ENCODE measurements around the gene CENPP.

The CENPP gene

GRCh38 chr9:92640398-92641091 is 314.8 kb downstream of the CENPP start:
- H3K9ac ChIP-seq (ENCODE audit: low read length) = no peak overlapping the region
- H3K4me1 ChIP-seq (ENCODE audit: insufficient read depth, low read length, severe bottlenecking) = no peaks in the 10 kb centered on the region
- no peaks in the 10 kb centered on the region for H3K27me3 ChIP-seq (ENCODE audit: insufficient read depth, low read length)
- no peaks in the 10 kb centered on the region for H3F3A ChIP-seq (ENCODE audit: insufficient read depth, low read length)
- H3K27ac ChIP-seq (ENCODE audit: low read depth, low read length, poor library complexity, severe bottlenecking) = no peak overlapping the region
- peaks cover 94% of the 10 kb centered on the region for H3K36me3 ChIP-seq (ENCODE audit: insufficient read depth, low read length)
- no peak overlapping the region for H3K4me3 ChIP-seq (ENCODE audit: low read depth, low read length, poor library complexity, severe bottlenecking)
- no peaks in the 10 kb centered on the region for H3K9me3 ChIP-seq (ENCODE audit: low read length)
- H2AFZ ChIP-seq (ENCODE audit: low read length) = no peak overlapping the region
- TF ChIP-seq CTCF (IDR thresholded peaks at IDR 0.05; ENCODE audit: low read length) = no peak
- no peak for TF ChIP-seq EZH2 (IDR thresholded peaks at IDR 0.05; ENCODE audit: borderline replicate concordance, low read length)
- no peak overlapping the region for H3K4me2 ChIP-seq (ENCODE audit: low read length)
- H4K20me1 ChIP-seq (ENCODE audit: insufficient read depth, low read length) = no peaks in the 10 kb centered on the region
- no peaks in the 10 kb centered on the region for H3K79me2 ChIP-seq (ENCODE audit: insufficient read depth, low read length)
- H3K9me2 ChIP-seq (ENCODE audit: low read depth, low read length) = no peaks in the 10 kb centered on the region

DNA sequence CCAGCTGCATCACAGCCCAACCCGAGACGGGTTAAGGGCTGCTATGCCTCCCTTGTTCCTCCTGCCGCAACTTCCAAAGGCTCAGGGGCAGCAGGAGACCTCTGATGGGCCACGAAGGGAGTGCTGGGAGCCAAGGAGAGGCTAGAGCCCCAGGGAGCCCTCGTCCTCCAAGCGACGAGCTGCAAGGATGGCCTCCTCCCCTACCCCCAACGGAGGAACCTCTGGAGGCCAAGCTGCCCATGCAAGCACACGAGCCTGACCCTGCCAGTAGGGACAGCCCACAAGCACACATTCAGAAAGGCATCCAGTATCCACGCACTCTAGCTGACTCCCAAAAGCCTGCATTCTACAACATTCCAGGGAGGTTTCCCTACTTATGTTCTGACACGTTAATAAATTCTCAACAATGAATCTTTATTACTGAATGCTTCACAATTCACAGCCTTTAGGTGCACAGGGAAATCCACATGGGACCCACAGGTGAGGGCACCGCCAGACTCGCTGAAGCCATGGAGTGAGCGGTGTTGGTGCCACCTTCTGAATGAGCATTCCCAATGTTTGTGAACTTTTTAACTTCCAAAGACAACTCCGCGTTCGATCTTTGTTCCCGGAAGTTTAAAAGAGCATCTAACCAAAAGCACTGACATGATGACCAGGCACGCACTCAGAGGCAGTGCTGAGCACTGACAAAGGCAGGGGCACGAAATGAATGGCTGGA is 315.5 kb downstream of the CENPP start:
- H3K36me3 ChIP-seq (ENCODE audit: insufficient read depth, low read length) = peaks cover 94% of the 10 kb centered on the region
- H4K20me1 ChIP-seq (ENCODE audit: insufficient read depth, low read length) = no peaks in the 10 kb centered on the region
- H3K27ac ChIP-seq (ENCODE audit: low read depth, low read length, poor library complexity, severe bottlenecking) = no peak overlapping the region
- no peak overlapping the region for H3K4me3 ChIP-seq (ENCODE audit: low read depth, low read length, poor library complexity, severe bottlenecking)
- no peaks in the 10 kb centered on the region for H3K27me3 ChIP-seq (ENCODE audit: insufficient read depth, low read length)
- no peaks in the 10 kb centered on the region for H3K4me1 ChIP-seq (ENCODE audit: insufficient read depth, low read length, severe bottlenecking)
- no peak overlapping the region for H3K4me2 ChIP-seq (ENCODE audit: low read length)
- H3K9me2 ChIP-seq (ENCODE audit: low read depth, low read length) = no peaks in the 10 kb centered on the region
- no peaks in the 10 kb centered on the region for H3K9me3 ChIP-seq (ENCODE audit: low read length)
- TF ChIP-seq CTCF (IDR thresholded peaks at IDR 0.05; ENCODE audit: low read length) = no peak
- no peak for TF ChIP-seq EZH2 (IDR thresholded peaks at IDR 0.05; ENCODE audit: borderline replicate concordance, low read length)
- no peak overlapping the region for H2AFZ ChIP-seq (ENCODE audit: low read length)
- no peak overlapping the region for H3K9ac ChIP-seq (ENCODE audit: low read length)
- H3K79me2 ChIP-seq (ENCODE audit: insufficient read depth, low read length) = no peaks in the 10 kb centered on the region
- no peaks in the 10 kb centered on the region for H3F3A ChIP-seq (ENCODE audit: insufficient read depth, low read length)

GRCh38 chr9:92642041-92642451 is 316.3 kb downstream of the CENPP start:
- no peak overlapping the region for H2AFZ ChIP-seq (ENCODE audit: low read length)
- H3K4me3 ChIP-seq (ENCODE audit: low read depth, low read length, poor library complexity, severe bottlenecking) = no peak overlapping the region
- no peaks in the 10 kb centered on the region for H4K20me1 ChIP-seq (ENCODE audit: insufficient read depth, low read length)
- H3K27me3 ChIP-seq (ENCODE audit: insufficient read depth, low read length) = no peaks in the 10 kb centered on the region
- no peak for TF ChIP-seq EZH2 (IDR thresholded peaks at IDR 0.05; ENCODE audit: borderline replicate concordance, low read length)
- no peak for TF ChIP-seq CTCF (IDR thresholded peaks at IDR 0.05; ENCODE audit: low read length)
- H3K9me3 ChIP-seq (ENCODE audit: low read length) = no peaks in the 10 kb centered on the region
- H3K79me2 ChIP-seq (ENCODE audit: insufficient read depth, low read length) = no peaks in the 10 kb centered on the region
- H3K36me3 ChIP-seq (ENCODE audit: insufficient read depth, low read length) = peaks cover 95% of the 10 kb centered on the region
- no peaks in the 10 kb centered on the region for H3K9me2 ChIP-seq (ENCODE audit: low read depth, low read length)
- H3K9ac ChIP-seq (ENCODE audit: low read length) = no peak overlapping the region
- H3K4me1 ChIP-seq (ENCODE audit: insufficient read depth, low read length, severe bottlenecking) = no peaks in the 10 kb centered on the region
- no peak overlapping the region for H3K27ac ChIP-seq (ENCODE audit: low read depth, low read length, poor library complexity, severe bottlenecking)
- no peaks in the 10 kb centered on the region for H3F3A ChIP-seq (ENCODE audit: insufficient read depth, low read length)
- no peak overlapping the region for H3K4me2 ChIP-seq (ENCODE audit: low read length)

Measured in OCI-LY1 (cell line).